Astrocyte of the spinal cord (primary cell): Measurements from ENCODE around the gene SLC47A1.

Source experiments
- DNase-seq: peaks from one replicate; pipeline ENCODE4 v3.0.0; 2011; ENCODE audit warnings: low read depth, low spot score
- H3K4me3 ChIP-seq: 2 replicates; pipeline ENCODE4 v1.5.1; 2011; ENCODE audit warnings: low read depth, mild to moderate bottlenecking, low read length, moderate library complexity
- in situ Hi-C: cut with HindIII; loops from 2 replicates; pipeline ENCODE4 v1.10.0; 2017; ENCODE audit warnings: low sequenced_read_pairs
- TF ChIP-seq, protein P1 (sequence below): IDR thresholded peaks from 2 replicates; pipeline ENCODE4 v1.5.1; 2012; ENCODE audit warnings: low read depth, mild to moderate bottlenecking, low read length, inconsistent platforms

Gene SLC47A1

DNA sequence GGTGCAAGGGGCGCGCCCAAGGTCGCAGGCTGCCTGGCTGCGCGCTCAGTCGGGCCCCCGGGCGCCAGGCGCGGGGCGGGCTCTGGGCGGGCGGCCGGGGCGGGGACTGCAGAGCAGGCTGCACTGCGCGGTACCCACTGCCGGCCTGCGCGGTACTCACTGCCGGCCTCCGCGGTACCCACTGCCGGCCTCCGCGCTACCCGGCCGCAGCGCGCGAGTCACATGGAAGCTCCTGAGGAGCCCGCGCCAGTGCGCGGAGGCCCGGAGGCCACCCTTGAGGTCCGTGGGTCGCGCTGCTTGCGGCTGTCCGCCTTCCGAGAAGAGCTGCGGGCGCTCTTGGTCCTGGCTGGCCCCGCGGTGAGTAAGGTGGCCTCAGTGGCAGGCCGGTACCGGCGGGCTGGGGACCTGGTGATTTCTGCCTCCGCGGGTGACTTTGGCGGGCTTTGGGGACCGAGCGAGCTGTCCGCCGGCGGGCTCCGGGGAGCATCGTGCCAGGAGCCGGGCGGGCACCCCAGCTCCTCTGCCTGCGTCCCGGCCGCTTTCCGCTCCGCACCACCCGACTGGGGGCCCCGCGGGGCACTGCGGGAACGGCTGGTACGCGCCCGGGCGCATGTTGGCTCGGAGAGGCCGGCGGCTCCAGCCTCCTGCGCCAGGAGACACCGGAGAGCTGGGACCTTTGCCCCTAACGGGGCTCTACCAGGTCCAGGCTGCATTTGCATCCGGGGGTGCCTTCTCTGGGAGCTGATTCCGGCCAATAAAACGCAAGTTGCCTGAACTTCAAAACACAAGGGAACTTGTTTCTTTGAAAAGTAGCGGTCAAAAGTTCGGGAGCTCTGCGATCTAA lies at the start of gene SLC47A1:
Gene SLC47A1, plus strand, starts transcription at position 137 of the 844 bp plus-strand sequence. Its CDS starts 86 bp downstream, at position 223.
- TF ChIP-seq, protein P1, sequence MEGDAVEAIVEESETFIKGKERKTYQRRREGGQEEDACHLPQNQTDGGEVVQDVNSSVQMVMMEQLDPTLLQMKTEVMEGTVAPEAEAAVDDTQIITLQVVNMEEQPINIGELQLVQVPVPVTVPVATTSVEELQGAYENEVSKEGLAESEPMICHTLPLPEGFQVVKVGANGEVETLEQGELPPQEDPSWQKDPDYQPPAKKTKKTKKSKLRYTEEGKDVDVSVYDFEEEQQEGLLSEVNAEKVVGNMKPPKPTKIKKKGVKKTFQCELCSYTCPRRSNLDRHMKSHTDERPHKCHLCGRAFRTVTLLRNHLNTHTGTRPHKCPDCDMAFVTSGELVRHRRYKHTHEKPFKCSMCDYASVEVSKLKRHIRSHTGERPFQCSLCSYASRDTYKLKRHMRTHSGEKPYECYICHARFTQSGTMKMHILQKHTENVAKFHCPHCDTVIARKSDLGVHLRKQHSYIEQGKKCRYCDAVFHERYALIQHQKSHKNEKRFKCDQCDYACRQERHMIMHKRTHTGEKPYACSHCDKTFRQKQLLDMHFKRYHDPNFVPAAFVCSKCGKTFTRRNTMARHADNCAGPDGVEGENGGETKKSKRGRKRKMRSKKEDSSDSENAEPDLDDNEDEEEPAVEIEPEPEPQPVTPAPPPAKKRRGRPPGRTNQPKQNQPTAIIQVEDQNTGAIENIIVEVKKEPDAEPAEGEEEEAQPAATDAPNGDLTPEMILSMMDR: no peak
- H3K4me3 ChIP-seq: no peak within 1 kb of the TSS
- DNase-seq: peak; percentile 19
- in situ Hi-C loops: no loop called here

DNA sequence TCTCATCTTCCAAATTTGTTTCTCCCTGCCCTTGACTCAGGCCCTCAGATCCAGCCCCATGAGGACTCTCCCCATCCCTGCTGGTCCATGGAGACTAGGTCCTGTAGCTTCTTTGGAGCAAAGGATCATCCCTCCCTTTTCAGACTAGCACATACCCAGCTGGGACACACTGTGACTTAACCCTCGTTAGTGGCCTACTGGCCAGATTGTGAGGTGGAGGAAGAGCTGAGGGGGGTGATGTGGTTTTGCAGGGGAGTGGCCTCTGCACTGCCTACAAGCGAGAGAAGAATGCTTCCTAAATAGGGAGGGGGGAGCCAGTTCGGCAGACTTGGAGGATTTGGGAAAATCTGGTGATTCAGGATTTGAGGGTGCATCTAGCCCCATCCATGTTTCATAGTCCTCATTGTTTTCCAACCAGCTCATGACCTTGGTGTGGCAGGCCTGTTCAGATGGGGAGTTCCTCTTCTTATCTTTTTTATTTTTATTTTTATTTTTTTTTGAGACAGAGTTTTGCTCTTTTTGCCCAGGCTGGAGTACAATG lies 47.8 kb upstream of the SLC47A1 start:
- DNase-seq: no peak
- H3K4me3 ChIP-seq: no peak overlapping the region
- TF ChIP-seq, protein P1: no peak
- in situ Hi-C loops: no loop called here

DNA sequence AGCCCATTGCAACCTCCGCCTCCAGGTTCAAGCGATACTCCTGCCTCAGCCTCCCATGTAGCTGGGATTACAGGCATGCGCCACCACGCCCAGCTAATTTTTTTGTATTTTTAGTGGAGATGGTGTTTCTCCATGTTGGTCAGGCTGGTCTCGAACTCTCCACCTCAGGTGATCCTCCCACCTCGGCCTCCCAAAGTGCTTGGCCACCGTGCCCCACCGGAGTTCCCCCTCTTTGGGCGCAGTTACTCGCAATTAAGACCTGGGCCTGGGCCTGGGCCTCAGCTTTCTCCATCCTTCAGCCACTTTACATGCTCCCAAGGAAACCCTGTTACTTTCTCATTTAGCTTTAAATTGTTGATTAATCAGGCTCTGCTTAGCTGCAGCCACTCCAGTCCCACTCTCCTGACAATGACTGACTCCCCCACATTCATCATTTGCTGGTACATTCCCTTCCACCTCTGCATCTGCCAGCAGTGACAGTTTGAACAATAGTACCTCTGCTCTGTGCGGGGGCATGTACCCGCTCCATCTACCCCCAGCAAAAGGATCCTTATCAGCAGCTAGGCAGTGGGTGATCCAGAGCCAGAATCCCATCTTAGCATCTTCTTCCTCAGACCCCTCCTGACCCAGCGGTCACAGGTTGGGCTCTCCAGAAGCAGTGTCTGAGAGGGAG lies 47.2 kb upstream of the SLC47A1 start:
- in situ Hi-C loops: no loop called here
- DNase-seq: no peak
- no peak overlapping the region for H3K4me3 ChIP-seq
- TF ChIP-seq, protein P1: no peak

GRCh38 chr17:19487024-19487600 lies 46.5 kb upstream of the SLC47A1 start:
- TF ChIP-seq, protein P1: no peak
- in situ Hi-C loops: no loop called here
- no peak overlapping the region for H3K4me3 ChIP-seq
- no peak for DNase-seq

DNA sequence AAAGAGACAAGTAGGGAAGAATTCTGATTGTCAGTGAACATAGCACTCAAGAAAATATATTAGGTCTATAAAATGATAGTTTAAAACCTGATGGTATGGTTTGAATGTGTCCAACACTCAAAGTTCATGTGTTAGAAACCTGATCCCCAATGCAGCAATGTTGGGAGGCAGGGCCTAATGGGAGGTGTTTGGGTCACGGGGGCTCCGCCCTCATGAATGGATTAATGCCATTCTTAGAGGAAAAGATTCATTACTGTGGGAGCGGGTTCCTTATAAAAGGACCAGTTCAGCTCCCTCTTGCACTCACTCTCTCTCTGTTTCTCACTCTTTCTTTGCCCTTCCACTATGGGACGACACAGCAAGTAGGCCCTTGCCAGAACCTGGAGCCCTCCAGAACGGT lies 41.5 kb upstream of the SLC47A1 start:
- TF ChIP-seq, protein P1: no peak
- in situ Hi-C loops: no loop called here
- no peak overlapping the region for H3K4me3 ChIP-seq
- no peak for DNase-seq

DNA sequence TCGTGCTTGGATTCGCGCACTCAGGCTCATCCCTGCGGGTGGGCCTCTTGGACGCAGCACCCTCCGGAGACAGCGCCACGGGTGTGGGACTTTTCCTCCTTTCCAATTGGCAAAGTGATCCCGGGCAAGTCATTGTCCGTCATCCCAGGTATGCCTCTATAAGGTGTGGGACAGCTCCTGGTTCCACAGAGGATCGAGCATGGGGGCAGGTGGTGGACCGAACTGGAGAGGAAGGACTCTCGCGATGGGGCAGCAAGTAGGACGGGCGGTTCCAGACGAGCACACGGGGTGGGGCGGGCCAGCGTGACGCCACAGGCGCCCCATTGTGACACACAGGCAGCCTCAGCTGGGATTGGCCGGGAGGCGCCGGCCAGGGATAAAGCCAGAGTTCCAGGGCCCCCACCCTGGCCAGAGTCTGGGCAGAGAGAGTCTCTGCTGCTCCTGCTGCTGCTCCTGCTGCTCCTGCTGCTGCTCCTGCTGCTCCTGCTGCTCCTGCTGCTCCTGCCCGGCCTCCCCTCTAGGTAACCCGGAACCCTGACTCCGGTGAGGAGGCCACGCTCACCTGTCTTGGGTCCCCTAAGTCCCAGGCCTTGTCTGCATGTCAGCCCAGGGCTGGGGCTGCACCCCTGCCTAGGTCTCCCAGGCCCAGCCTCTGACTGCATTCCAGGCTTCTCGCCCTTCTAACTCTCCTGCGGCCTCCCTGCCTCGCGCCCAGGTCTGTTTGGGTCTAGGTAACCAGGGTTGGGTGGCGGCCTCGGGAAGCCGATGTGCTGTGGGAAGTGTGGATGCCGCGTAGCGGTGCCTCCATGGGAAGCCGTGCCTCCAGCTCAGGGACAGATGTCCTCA lies 38.5 kb upstream of the SLC47A1 start:
- no peak overlapping the region for H3K4me3 ChIP-seq
- in situ Hi-C loops: no loop called here
- TF ChIP-seq, protein P1: no peak
- no peak for DNase-seq
